Epidermal melanocyte (primary cell): ENCODE measurements around the gene THOC3.
"Not testable (repeated sequence)": the region's sequence is repeated elsewhere in the genome, so short reads cannot be mapped to it uniquely, and the experiment has no call there.

Experiments used
- DNase-seq: peaks from one replicate; pipeline ENCODE4 v3.0.0; 2011; ENCODE audit warnings: low spot score; ENCODE audit not compliant: insufficient read length

THOC3 gene, protein sequence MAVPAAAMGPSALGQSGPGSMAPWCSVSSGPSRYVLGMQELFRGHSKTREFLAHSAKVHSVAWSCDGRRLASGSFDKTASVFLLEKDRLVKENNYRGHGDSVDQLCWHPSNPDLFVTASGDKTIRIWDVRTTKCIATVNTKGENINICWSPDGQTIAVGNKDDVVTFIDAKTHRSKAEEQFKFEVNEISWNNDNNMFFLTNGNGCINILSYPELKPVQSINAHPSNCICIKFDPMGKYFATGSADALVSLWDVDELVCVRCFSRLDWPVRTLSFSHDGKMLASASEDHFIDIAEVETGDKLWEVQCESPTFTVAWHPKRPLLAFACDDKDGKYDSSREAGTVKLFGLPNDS

DNA sequence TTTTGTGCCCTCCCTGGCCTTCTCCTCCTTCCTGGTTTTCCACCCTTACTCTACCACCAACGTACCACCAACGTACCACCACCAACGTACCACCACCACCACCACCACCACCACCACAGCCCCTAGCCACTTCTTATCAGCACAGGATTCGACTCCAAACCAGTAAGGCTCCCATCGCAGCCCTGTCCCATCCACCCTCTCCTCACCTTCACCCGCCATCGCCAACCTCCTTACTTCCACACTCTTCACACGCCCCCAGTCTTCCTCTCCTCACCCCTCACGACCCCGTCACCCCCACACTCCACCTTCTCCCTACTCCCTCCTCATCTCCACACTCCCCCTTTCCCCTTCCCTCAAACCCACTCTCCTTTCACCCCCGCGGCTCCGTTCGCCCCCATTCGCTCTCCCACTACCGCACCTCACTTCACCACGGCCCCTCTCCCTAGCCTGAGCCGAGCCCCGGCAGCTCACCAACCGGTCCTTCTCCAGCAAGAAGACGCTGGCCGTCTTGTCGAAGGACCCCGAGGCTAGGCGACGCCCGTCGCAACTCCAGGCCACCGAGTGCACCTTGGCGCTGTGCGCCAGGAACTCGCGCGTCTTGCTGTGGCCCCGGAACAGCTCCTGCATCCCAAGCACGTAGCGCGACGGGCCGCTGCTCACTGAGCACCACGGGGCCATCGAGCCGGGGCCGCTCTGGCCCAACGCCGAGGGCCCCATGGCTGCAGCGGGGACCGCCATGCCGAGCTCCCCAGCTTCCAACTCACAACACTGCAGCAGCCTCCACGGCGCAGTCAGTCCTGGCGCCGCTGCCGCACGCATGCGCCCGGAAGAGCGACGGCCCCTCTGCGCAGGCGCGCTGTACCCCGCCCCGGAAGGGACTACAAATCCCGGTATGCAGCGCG lies at the start of gene THOC3:
THOC3 (minus strand) TSS at position 845 of the 902 bp plus-strand sequence; CDS start at position 738, 107 bp downstream.
- not testable (repeated sequence) for DNase-seq

DNA sequence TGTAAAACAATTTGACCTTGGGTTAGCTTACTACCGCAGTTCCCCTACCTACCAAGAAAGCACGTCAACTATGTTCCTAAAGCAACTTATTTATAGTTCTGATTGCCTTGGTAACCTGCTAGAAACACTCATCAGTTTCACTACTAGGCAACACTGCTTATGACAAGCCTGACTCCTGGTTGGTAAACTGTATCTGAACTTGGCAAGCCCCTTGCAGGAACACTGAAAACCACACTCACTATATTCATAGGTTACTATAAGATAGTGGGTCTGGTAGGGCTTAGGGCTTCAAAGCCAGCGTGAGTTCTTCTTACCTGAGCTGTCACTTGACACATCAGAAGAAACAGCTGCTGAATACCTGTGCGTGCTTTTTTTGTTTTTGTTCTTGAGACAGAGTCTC lies 49.2 kb upstream of the THOC3 start:
- DNase-seq: not testable (repeated sequence)

DNA sequence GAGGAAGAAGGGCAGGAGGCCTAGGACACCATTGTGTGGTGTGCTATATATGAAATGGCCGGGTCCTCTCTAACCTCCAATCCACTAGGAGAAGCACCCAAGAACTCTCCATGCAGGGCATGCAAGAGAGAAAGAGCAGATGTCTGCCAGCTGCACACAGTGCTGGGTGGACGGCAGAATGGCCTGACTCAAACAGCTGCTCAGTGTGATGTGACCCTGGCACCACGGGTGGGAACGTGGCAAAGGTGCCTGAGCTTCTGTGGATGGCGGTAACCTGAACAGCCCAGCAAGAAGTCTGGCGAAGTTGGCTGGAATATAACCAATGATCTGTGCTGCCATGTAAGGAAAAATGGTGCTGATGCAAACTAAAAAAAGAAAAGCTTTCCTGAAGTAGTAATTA lies 46.2 kb upstream of the THOC3 start:
- DNase-seq: not testable (repeated sequence)

DNA sequence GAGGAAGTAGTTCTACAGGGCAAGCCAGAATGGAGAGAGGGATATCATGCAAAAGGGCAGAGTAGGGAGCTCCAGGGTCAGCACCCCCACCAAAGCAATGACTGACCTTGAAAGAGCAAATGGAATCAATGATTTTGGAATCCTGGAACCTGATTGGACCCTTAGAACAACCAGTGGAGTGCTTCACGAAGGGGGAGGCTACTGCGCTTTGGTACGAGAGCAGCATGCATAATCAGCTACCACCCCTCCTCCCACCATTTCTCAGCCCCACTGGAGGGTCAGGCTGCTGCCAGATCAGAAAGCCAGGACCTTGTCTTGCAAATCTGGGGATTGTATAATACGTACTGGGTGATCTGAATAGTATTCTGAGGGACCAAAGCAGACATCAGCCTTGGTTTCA lies 43.0 kb upstream of the THOC3 start:
- not testable (repeated sequence) for DNase-seq

DNA sequence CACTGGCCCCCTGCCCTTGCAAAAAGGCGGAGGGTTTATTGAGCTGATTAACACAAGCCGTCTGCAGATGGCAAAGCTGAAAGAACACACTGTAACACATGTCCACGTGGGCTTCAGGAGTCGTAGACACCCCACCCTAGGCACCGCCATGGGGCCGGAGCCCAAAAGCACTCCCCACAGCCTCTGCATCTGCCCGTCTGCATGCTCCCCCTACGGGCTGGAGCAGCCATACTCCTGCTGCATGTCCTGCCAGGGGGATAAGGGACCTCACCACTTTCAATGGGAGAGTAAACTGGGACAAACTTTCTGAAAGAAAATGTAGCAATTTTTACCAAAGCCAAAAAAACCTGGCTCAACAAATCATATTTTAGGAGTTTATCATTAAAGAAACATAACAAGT lies 42.1 kb upstream of the THOC3 start:
- not testable (repeated sequence) for DNase-seq

DNA sequence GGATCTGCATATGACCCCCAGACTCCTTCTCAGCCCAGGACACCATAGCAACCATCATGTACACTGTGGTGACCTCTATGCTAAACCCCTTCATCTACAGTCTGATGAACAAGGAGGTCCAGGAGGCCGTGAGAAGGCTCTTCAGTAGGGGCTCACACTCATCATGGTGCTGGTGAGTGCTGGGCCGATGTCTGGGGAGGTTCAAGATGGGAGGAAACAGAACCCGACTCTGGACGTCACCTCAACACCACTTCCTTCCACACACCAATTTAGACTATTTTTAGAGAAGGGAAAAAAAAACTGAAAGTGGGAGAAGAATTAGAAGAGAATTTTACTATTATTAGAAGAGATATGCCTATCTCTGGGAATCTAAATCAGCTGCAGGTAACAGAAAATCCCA lies 39.1 kb upstream of the THOC3 start:
- DNase-seq: not testable (repeated sequence)

DNA sequence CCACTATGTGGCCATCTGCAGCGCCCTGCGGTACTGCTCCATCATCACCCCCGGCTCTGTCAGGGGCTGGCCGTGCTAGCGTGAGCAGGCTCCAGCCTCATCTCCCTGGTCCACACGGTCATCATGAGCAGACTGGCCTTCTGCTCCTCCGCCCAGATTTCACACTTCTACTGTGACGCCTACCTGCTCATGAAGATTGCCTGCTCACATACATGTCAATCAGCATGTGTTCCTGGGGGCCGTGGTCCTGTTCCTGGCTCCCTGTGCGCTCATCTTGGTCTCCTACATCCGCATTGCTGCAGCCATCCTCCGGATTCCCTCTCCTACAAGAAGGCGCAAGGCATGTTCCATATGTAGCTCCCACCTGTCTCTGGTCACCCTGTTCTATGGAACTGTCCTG lies 38.7 kb upstream of the THOC3 start:
- DNase-seq: not testable (repeated sequence)

DNA sequence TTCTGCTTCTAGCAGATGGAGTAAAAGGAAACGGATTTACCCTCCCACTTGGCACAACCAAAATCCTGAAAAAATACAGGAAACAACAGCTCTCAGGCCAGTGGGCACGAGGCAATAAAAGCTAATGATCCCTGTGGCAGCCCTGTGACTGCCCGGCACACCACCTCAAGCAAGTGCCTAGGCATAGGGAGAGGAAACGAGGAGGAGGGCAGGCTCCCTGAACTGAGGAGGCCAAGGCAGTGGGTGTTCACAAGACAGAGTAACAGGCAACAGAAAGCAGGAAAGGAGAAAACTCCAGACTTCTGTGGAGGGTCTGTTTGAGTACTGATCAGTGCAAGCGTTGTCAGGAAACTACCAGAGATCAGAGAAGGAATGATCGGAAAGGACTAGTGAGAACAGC lies 29.9 kb upstream of the THOC3 start:
- not testable (repeated sequence) for DNase-seq

DNA sequence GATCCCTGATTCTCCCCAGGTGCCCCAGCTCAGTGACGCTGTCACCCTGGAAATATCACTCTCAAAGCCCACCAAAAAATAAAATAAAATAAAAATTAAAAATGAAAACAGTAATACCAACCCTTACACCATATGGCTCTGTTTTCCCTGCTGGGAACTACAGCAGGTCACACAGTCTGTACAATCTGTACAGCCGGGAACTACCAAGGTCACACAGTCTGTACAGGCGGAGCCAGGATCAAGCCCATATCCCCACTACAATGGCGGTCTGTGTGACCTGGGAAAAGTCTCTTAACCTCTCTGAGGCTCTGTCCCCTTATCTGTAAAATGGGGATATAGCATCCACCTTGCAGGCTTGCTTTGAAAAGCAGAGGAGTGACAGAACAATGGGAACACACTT lies 29.4 kb upstream of the THOC3 start:
- DNase-seq: not testable (repeated sequence)

DNA sequence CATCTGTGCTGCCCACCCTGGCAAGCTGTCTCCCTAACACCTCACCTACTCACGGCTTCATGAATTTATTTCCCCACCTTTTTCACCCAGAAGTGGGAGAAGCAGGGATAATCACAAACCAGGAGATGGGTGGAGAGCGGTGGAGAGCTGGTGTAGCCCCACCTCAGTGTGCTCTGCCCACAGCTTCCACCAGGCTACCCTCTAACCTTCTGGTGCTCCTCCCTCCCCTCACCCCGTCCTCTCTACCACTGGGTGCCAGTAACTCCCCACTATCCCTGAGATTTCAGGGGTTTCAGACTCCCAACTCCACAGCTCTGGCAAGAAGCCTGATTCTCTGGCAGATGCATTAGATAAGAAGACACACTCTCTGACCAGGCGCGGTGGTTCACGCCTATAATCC lies 28.7 kb upstream of the THOC3 start:
- not testable (repeated sequence) for DNase-seq

DNA sequence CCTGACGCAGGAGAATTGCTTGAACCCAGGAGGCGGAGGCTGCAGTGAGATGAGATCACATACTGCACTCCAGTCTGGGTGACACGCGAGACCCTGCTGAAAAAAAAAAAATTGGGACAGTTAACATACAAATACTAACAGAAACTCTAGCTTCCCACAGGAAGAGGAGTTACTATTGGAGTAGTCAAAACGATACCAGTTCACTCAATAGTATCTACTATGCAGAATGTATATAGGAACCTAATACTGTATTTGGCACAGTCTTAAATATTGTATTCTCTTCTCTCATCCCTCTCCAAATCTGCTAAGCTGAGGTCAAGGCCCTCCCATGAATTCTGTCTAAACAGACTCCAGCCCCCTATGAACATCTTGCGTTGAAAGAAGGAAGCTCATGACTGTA lies 27.4 kb upstream of the THOC3 start:
- DNase-seq: not testable (repeated sequence)

DNA sequence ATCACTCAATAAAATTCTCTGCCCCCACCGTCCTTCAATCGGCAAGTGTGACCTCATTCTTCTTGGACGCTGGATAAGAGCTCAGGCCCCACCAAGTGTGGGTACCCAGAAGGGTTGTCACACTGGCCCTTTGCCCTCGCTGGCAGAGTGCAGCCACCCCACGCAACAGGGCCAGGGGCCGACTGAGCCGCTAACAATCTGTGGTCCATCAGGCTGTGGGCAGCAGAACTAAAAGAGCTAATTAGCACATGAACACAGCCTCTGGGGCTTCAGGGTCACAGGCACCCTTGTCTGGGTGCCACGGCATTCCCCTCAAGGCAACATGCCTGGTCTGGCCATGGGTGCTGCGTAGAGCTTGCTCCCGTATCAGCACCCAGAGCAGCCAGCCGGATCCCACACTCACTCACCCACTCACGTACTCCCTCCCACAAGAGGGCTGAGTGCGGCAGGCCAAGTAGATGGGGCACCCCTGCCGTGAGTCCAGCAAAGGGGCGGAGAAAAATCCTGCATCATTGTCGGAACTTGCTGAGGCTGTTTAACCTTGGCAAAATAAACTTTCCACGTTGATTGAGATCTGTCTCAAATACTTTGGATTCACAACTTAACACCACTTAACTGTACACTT lies 11.4 kb upstream of the THOC3 start:
- not testable (repeated sequence) for DNase-seq

DNA sequence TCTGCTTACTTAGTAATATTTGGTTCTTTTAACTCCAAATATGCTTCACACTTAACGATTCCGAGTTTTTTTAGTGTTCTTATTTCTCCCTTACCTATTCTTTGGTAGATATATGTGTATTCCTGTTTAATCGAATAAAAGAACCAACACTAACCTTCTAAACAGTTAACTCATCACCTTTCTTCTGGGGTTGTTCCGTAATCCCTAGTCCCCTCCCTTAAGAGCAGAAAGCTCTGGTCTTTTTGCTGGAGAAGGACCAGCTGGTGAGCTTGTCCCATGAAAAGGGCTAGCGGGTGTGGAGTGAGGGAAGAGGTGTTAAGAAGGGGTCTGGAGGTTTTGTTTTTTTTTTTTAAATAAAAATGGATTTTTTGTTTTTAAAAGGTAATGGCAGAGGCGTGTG lies 266 bp upstream of the THOC3 start:
- DNase-seq: not testable (repeated sequence)

DNA sequence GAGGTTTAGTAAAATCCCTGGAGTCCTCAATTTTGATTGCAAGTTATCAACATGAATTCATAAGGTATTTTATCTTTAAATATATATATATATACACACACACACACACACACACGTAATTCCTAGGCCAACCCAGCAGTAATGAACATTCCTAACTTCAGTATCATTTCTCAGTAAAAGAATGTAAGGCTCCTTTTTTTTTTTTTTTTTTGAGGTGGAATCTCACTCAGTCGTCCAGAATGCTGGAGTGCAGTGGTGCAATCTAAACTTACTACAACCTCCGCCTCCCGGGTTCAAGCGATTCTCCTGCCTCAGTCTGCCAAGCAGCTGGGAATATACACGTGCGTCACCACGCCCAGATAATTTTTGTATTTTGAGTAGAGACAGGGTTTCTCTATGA lies 5.8 kb downstream of the THOC3 start:
- DNase-seq: not testable (repeated sequence)

DNA sequence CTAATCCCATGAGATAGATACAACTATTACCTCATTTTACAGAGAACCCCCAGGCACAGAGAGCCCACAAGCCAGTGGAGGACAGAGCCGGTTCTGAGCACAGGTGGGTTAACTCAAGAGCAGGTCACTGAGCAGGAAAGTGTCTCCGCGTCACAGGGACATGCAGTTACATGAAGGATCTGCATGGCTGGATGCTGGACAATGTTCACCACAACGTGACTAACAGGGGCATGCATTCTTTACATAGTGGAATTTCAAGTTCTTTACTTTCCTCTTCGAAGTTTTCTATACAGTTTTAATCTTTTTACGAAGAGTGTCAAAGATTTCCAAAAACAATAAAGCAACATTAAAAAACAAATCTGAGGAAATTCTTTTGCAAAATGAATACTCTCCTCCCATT lies 7.9 kb downstream of the THOC3 start:
- not testable (repeated sequence) for DNase-seq

DNA sequence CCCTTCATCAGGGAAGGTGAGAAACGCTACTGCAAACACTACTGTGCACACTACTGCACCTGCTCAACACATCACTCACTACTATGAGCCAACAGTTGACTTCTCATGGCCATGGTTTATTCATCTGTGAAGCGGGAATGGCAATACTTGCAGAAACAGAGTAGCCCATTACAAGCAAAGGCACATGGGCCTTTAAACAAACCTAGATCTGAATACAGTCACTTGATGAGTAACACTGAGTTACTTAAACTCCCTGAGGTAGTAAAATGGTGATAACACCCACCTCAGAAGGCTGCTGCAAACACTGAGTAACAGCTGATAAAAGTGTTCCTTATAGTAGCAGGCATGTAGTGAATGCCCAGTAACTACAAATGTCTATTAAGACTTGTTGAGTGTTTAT lies 9.6 kb downstream of the THOC3 start:
- not testable (repeated sequence) for DNase-seq

DNA sequence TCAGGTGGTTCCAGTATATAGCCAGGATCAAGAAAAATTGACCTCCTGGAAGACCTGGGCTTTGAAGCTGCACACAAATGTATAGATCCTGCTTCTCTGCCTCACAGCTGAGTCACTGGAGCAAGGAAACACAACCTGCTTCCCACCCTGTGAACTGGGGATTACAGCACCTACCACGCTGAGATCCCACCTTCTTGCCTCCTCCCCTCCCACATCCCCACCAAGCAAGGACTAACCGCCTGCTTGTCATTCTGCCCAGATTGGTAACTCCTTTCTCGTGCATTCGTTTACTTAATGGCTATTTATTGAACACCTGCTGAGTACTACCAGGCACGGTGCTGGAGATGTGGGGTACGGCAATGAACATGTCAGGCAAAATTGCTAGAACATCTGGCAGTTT lies 14.0 kb downstream of the THOC3 start:
- not testable (repeated sequence) for DNase-seq

DNA sequence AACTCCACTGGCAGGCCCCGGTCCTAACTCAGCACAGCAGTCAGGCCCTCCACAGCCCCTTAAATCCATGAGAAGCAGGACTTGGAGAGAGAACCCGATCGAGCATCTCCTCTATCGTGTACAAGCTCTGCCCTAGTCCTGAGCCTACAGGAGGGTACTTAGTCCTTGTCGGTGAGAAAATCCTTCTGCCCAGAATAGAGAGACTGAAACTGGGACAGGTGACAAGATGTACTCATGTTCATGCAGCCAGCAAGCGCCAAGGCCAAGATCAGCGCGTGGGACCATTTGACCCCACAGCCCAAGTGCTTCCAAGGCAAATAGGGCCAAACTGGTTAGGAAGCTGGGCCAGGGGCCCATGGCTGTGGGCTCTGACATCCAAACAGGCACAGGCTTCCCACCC lies 15.3 kb downstream of the THOC3 start:
- DNase-seq: not testable (repeated sequence)

DNA sequence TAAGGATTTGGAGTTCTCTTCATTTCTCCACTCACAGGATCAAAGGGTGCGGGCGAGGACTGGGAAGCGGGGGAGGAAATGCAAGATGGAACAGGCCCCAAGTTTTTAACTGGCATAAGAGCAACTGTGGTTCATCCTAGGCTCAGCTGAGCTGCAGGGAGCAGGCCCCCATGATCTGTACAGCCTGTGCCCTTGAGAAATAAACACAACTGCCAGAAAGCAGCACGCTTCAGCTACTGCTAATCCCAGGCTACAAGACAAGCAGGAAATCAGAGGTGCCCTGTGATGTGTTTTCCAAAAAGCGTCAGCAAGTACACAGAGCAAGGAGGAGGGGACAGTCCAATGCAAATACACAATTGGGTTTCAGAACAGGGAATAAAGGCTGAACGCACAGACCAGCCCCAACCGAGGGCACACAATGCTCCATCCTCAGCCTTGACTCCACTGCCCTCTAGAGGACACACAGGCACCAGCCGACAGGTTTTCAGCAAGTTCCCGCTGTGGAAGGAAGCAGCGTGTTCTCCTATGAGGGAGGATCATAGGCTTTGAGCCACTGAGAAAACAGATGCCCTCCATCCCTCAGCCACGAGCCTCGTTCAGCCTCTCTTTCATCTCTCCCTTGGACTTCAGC lies 16.7 kb downstream of the THOC3 start:
- not testable (repeated sequence) for DNase-seq

DNA sequence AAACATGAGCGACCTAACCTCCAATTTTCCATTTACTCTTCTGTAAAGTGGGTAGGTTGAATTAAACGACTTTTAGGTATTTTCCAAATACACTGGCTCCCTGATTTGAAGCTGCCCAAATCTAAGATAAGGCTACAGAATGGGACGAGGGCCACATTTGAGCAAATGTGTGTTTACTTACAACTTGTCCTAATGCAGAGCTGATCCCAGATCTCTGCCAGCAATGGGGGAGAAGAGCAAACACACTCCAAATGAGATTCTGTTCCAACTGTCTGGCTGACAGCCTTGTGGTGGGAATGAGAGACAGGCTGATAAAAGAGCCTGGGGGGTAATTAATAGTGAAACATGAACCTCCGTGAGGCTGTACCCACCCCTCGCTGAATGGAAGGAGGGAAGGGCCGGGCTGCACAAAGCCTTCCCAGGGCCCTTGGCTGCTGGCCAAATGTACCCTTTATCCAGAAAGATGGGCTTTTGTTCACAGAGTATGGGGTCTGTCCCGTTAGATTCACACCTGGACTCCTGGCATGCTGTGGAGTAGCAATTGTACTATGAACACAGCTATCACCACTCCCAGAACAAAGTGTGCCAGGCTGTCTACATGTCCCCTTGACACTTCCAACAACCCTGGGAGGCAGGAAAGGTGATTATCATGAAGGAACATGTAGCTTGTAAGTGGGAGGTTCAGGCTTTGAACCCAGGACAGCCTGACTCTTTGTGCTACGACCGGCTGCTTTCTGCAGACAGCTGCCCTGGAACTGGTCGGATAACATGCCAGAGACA lies 19.6 kb downstream of the THOC3 start:
- DNase-seq: not testable (repeated sequence)

DNA sequence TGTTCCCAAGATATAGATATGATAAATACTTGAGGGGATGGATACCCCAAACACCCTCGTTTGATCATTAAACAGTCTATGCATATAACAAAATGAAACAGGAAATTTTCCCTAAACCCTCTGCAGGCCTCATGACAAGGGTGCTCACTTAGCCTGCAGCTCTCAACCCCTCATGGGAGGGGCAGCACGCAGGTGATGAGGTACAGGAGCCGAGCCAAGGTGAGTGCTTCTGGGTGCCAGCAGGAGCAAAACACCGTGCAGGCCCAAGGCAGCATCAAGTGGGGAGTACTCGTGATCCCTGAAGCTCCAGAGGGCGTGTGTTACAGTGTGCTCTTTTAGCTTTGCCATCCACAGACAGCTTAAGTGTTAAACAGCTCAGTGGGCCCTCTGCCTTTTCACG lies 24.9 kb downstream of the THOC3 start:
- DNase-seq: not testable (repeated sequence)
